GM23338 (cell line): ENCODE measurements around the gene USH2A. TPM values are rescaled to one million over a fixed set of nuclear protein-coding genes. Genes with fewer than 3 reads are reported as not detected.

Experiments
- ATAC-seq: fragments of 200-7000 bp; cut with Tn5 transposase; 3 replicates; pipeline ENCODE4 v1.9.1; 2020
- DNase-seq: peaks from one replicate; pipeline ENCODE4 v3.0.0-alpha.2; 2015; ENCODE audit warnings: low spot score
- H2AFZ ChIP-seq: fragments of 200-600 bp; sonication (generic); 2 replicates; pipeline ENCODE4 v1.8.0; 2016; ENCODE audit warnings: antibody characterized with exemption, mild to moderate bottlenecking, moderate library complexity
- H3F3A ChIP-seq: fragments of 200-600 bp; sonication (generic); replicated peaks from 2 replicates; pipeline ENCODE4 v1.8.0; 2017; ENCODE audit warnings: antibody characterized with exemption, mixed run types, low read depth
- H3K27ac ChIP-seq: fragments of 200-600 bp; sonication (generic); 2 replicates; pipeline ENCODE4 v1.6.1; 2016; ENCODE audit warnings: low read depth
- H3K27me3 ChIP-seq: fragments of 200-600 bp; sonication (generic); 2 replicates; pipeline ENCODE4 v1.8.0; 2016; ENCODE audit warnings: mild to moderate bottlenecking, mixed run types, moderate library complexity; ENCODE audit not compliant: insufficient read depth
- H3K36me3 ChIP-seq: fragments of 200-600 bp; sonication (generic); 2 replicates; pipeline ENCODE4 v1.8.0; 2016; ENCODE audit warnings: mild to moderate bottlenecking; ENCODE audit not compliant: insufficient read depth
- H3K4me1 ChIP-seq: fragments of 200-600 bp; sonication (generic); 2 replicates; pipeline ENCODE4 v1.8.0; 2016; ENCODE audit warnings: mild to moderate bottlenecking, moderate library complexity; ENCODE audit not compliant: insufficient read depth
- H3K4me2 ChIP-seq: fragments of 200-600 bp; sonication (generic); 2 replicates; pipeline ENCODE4 v1.7.1; 2017; ENCODE audit warnings: mixed run types
- H3K4me3 ChIP-seq: fragments of 200-600 bp; sonication (generic); 2 replicates; pipeline ENCODE4 v1.6.1; 2016; ENCODE audit warnings: mixed run types
- H3K79me2 ChIP-seq: fragments of 200-600 bp; sonication (generic); replicated peaks from 2 replicates; pipeline ENCODE4 v1.8.0; 2017; ENCODE audit warnings: mild to moderate bottlenecking; ENCODE audit not compliant: insufficient read depth
- H3K9me2 ChIP-seq: fragments of 200-600 bp; sonication (generic); 2 replicates; pipeline ENCODE4 v1.8.0; 2017; ENCODE audit not compliant: insufficient read depth
- H4K20me1 ChIP-seq: fragments of 200-600 bp; sonication (generic); replicated peaks from 2 replicates; pipeline ENCODE4 v1.8.0; 2017; ENCODE audit warnings: mild to moderate bottlenecking; ENCODE audit not compliant: insufficient read depth
- H3K27ac Mint-ChIP-seq: 2 replicates; pipeline ENCODE4 v1.8.0; 2020; ENCODE audit warnings: inconsistent platforms, mild to moderate bottlenecking, moderate library complexity, mixed read lengths
- H3K27me3 Mint-ChIP-seq: 3 replicates; pipeline ENCODE4 v1.8.0; 2022; ENCODE audit warnings: low read depth, mild to moderate bottlenecking, moderate library complexity, mixed read lengths, inconsistent platforms; ENCODE audit not compliant: insufficient read depth, poor library complexity
- H3K36me3 Mint-ChIP-seq: 3 replicates; pipeline ENCODE4 v1.8.0; 2021; ENCODE audit warnings: low read depth, mild to moderate bottlenecking, inconsistent platforms, moderate library complexity, mixed read lengths
- H3K4me1 Mint-ChIP-seq: 3 replicates; pipeline ENCODE4 v1.8.0; 2020; ENCODE audit warnings: mild to moderate bottlenecking, inconsistent platforms, mixed read lengths
- H3K4me3 Mint-ChIP-seq: 3 replicates; pipeline ENCODE4 v1.8.0; 2021; ENCODE audit warnings: moderate library complexity, mild to moderate bottlenecking, inconsistent platforms, mixed read lengths
- H3K9me3 Mint-ChIP-seq: 3 replicates; pipeline ENCODE4 v1.8.0; 2020; ENCODE audit warnings: moderate library complexity, mild to moderate bottlenecking, inconsistent platforms, mixed read lengths
- CREB1 ChIP-seq: fragments of 250-450 bp; sonication (Bioruptor Pico); IDR thresholded peaks from 2 replicates; pipeline ENCODE4 v1.5.0; 2020; ENCODE audit warnings: low read depth, mild to moderate bottlenecking, moderate library complexity
- EZH2 ChIP-seq: fragments of 200-600 bp; sonication (generic); IDR thresholded peaks from one replicate; pipeline ENCODE4 v1.8.0; 2017; ENCODE audit warnings: antibody characterized with exemption, mild to moderate bottlenecking, low read depth; ENCODE audit not compliant: unreplicated experiment
- EZH2phosphoT487 ChIP-seq: fragments of 200-600 bp; sonication (generic); IDR thresholded peaks from one replicate; pipeline ENCODE4 v1.8.1; 2018; ENCODE audit warnings: antibody characterized with exemption; ENCODE audit not compliant: unreplicated experiment
- JUNB ChIP-seq: IDR thresholded peaks from one replicate; pipeline ENCODE4 v1.6.1; 2016; ENCODE audit warnings: antibody characterized with exemption; ENCODE audit not compliant: unreplicated experiment
- NANOG ChIP-seq: IDR thresholded peaks from 2 replicates; pipeline ENCODE4 v1.6.1; 2016; ENCODE audit warnings: antibody characterized with exemption, borderline replicate concordance
- POLR2AphosphoS5 ChIP-seq: IDR thresholded peaks from 2 replicates; pipeline ENCODE4 v1.6.1; 2016; ENCODE audit warnings: antibody characterized with exemption, low read depth
- STAT1 ChIP-seq: IDR thresholded peaks from one replicate; pipeline ENCODE4 v1.6.1; 2016; ENCODE audit warnings: antibody characterized with exemption; ENCODE audit not compliant: unreplicated experiment
- ZNF114 ChIP-seq: fragments of 250-450 bp; sonication (Bioruptor Pico); IDR thresholded peaks from 2 replicates; pipeline ENCODE4 v1.5.0; 2020; ENCODE audit warnings: mild to moderate bottlenecking, moderate library complexity
- ZNF331 ChIP-seq: fragments of 250-450 bp; sonication (Bioruptor Pico); IDR thresholded peaks from 2 replicates; pipeline ENCODE4 v1.5.0; 2020; ENCODE audit warnings: low read depth, mild to moderate bottlenecking, moderate library complexity
- polyA plus RNA-seq: library from polyadenylated mRNA; unstranded; fragments of >200 nt; fragmentation: Nextera tagmentation; extraction: Ambion mirVana; gene quantifications from 2 replicates; pipeline ENCODE4 v1.2.1, GENCODE V29; 2016
- total RNA-seq: library from RNA; depleted of rRNA; stranded (reverse); fragments of >200 nt; shearing (Covaris generic); gene quantifications from 2 replicates; pipeline ENCODE4 v1.2.3, GENCODE V29; 2014
- TF ChIP-seq, protein P1 (sequence below): IDR thresholded peaks from 2 replicates; pipeline ENCODE4 v1.6.1; 2016; ENCODE audit warnings: antibody characterized with exemption
- TF ChIP-seq, protein P2 (sequence below): IDR thresholded peaks from one replicate; pipeline ENCODE4 v1.6.1; 2018; ENCODE audit warnings: antibody characterized with exemption; ENCODE audit not compliant: unreplicated experiment
- TF ChIP-seq, protein P3 (sequence below): fragments of 250-450 bp; sonication (Bioruptor Pico); IDR thresholded peaks from 2 replicates; pipeline ENCODE4 v1.5.0; 2020; ENCODE audit warnings: mild to moderate bottlenecking, moderate library complexity
- TF ChIP-seq, protein P4 (sequence below), 2 experiments: fragments of 200-600 bp in 1 of 2; sonication (generic) in 1 of 2; conservative IDR thresholded peaks; 2 replicates each; pipeline versions ENCODE4 v1.5.1 to v1.6.1; 2016 to 2017; ENCODE audit warnings: antibody characterized with exemption in 2 of 2, low read depth in 2 of 2, mild to moderate bottlenecking in 2 of 2, moderate library complexity in 1 of 2

USH2A gene
- total and polyA plus RNA-seq, 2 experiments from 2014 or later, result 0.03 TPM

DNA sequence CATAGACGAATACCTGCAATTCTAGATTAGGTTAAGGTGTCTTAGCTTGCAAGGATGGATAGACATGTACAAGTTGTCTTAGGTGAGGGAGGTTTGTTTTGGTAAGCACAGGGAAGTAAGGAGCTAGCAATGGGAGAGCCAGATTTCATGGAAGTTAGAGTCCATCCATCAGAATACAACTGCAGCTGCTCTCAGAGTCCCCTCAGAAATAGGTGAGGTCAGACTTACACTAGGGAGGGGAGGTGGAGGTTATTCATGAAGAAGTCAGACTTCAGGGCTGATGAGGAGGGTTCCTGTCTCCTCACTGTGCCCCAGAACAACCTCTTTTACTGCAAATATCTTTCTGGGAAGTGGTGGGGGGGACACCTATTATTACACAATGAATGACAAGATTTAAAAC is 770.9 kb downstream of the USH2A start:
- Mint-ChIP-seq H3K27me3 (peaks cover 6% of the 10 kb centered on the region), H3K9me3 (no peaks in the 10 kb centered on the region), H3K27ac (peak overlapping the region; percentile 29; the same call in 1 of the 2 replicates), H3K4me1 (peaks cover 54% of the 10 kb centered on the region), H3K4me3 (peak overlapping the region; percentile 56), H3K36me3 (no peaks in the 10 kb centered on the region; the same call in 2 of the 3 replicates)
- Histone ChIP-seq H3K4me2 (peak overlapping the region; percentile 69), H3K27ac (peak overlapping the region; percentile 70), H3F3A (no peaks in the 10 kb centered on the region), H3K79me2 (no peaks in the 10 kb centered on the region), H4K20me1 (no peaks in the 10 kb centered on the region), H3K36me3 (no peaks in the 10 kb centered on the region), H3K27me3 (no peaks in the 10 kb centered on the region), H2AFZ (no peak overlapping the region), H3K4me1 (peaks cover 51% of the 10 kb centered on the region), H3K4me3 (peak overlapping the region; percentile 37), H3K9me2 (no peaks in the 10 kb centered on the region)
- ATAC-seq, result peak; percentile 79
- TF ChIP-seq ZNF331 (CRISPR knock-in tag), result no peak
- no peak for TF ChIP-seq NANOG
- TF ChIP-seq ZNF114 (CRISPR knock-in tag), result no peak
- TF ChIP-seq JUNB, result no peak
- TF ChIP-seq EZH2, result no peak
- TF ChIP-seq, protein P1, sequence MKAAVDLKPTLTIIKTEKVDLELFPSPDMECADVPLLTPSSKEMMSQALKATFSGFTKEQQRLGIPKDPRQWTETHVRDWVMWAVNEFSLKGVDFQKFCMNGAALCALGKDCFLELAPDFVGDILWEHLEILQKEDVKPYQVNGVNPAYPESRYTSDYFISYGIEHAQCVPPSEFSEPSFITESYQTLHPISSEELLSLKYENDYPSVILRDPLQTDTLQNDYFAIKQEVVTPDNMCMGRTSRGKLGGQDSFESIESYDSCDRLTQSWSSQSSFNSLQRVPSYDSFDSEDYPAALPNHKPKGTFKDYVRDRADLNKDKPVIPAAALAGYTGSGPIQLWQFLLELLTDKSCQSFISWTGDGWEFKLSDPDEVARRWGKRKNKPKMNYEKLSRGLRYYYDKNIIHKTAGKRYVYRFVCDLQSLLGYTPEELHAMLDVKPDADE, result no peak
- TF ChIP-seq, protein P2, sequence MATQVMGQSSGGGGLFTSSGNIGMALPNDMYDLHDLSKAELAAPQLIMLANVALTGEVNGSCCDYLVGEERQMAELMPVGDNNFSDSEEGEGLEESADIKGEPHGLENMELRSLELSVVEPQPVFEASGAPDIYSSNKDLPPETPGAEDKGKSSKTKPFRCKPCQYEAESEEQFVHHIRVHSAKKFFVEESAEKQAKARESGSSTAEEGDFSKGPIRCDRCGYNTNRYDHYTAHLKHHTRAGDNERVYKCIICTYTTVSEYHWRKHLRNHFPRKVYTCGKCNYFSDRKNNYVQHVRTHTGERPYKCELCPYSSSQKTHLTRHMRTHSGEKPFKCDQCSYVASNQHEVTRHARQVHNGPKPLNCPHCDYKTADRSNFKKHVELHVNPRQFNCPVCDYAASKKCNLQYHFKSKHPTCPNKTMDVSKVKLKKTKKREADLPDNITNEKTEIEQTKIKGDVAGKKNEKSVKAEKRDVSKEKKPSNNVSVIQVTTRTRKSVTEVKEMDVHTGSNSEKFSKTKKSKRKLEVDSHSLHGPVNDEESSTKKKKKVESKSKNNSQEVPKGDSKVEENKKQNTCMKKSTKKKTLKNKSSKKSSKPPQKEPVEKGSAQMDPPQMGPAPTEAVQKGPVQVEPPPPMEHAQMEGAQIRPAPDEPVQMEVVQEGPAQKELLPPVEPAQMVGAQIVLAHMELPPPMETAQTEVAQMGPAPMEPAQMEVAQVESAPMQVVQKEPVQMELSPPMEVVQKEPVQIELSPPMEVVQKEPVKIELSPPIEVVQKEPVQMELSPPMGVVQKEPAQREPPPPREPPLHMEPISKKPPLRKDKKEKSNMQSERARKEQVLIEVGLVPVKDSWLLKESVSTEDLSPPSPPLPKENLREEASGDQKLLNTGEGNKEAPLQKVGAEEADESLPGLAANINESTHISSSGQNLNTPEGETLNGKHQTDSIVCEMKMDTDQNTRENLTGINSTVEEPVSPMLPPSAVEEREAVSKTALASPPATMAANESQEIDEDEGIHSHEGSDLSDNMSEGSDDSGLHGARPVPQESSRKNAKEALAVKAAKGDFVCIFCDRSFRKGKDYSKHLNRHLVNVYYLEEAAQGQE, result no peak
- TF ChIP-seq EZH2phosphoT487, result no peak
- TF ChIP-seq POLR2AphosphoS5, result no peak
- no peak for TF ChIP-seq CREB1 (CRISPR knock-in tag)
- TF ChIP-seq, protein P3, sequence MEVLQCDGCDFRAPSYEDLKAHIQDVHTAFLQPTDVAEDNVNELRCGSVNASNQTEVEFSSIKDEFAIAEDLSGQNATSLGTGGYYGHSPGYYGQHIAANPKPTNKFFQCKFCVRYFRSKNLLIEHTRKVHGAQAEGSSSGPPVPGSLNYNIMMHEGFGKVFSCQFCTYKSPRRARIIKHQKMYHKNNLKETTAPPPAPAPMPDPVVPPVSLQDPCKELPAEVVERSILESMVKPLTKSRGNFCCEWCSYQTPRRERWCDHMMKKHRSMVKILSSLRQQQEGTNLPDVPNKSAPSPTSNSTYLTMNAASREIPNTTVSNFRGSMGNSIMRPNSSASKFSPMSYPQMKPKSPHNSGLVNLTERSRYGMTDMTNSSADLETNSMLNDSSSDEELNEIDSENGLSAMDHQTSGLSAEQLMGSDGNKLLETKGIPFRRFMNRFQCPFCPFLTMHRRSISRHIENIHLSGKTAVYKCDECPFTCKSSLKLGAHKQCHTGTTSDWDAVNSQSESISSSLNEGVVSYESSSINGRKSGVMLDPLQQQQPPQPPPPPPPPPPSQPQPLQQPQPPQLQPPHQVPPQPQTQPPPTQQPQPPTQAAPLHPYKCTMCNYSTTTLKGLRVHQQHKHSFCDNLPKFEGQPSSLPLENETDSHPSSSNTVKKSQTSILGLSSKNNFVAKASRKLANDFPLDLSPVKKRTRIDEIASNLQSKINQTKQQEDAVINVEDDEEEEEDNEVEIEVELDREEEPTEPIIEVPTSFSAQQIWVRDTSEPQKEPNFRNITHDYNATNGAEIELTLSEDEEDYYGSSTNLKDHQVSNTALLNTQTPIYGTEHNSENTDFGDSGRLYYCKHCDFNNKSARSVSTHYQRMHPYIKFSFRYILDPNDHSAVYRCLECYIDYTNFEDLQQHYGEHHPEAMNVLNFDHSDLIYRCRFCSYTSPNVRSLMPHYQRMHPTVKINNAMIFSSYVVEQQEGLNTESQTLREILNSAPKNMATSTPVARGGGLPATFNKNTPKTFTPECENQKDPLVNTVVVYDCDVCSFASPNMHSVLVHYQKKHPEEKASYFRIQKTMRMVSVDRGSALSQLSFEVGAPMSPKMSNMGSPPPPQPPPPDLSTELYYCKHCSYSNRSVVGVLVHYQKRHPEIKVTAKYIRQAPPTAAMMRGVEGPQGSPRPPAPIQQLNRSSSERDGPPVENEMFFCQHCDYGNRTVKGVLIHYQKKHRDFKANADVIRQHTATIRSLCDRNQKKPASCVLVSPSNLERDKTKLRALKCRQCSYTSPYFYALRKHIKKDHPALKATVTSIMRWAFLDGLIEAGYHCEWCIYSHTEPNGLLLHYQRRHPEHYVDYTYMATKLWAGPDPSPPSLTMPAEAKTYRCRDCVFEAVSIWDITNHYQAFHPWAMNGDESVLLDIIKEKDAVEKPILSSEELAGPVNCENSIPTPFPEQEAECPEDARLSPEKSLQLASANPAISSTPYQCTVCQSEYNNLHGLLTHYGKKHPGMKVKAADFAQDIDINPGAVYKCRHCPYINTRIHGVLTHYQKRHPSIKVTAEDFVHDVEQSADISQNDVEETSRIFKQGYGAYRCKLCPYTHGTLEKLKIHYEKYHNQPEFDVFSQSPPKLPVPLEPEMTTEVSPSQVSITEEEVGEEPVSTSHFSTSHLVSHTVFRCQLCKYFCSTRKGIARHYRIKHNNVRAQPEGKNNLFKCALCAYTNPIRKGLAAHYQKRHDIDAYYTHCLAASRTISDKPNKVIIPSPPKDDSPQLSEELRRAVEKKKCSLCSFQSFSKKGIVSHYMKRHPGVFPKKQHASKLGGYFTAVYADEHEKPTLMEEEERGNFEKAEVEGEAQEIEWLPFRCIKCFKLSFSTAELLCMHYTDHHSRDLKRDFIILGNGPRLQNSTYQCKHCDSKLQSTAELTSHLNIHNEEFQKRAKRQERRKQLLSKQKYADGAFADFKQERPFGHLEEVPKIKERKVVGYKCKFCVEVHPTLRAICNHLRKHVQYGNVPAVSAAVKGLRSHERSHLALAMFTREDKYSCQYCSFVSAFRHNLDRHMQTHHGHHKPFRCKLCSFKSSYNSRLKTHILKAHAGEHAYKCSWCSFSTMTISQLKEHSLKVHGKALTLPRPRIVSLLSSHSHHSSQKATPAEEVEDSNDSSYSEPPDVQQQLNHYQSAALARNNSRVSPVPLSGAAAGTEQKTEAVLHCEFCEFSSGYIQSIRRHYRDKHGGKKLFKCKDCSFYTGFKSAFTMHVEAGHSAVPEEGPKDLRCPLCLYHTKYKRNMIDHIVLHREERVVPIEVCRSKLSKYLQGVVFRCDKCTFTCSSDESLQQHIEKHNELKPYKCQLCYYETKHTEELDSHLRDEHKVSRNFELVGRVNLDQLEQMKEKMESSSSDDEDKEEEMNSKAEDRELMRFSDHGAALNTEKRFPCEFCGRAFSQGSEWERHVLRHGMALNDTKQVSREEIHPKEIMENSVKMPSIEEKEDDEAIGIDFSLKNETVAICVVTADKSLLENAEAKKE (CRISPR knock-in tag), result no peak
- TF ChIP-seq STAT1, result no peak
- TF ChIP-seq, protein P4, sequence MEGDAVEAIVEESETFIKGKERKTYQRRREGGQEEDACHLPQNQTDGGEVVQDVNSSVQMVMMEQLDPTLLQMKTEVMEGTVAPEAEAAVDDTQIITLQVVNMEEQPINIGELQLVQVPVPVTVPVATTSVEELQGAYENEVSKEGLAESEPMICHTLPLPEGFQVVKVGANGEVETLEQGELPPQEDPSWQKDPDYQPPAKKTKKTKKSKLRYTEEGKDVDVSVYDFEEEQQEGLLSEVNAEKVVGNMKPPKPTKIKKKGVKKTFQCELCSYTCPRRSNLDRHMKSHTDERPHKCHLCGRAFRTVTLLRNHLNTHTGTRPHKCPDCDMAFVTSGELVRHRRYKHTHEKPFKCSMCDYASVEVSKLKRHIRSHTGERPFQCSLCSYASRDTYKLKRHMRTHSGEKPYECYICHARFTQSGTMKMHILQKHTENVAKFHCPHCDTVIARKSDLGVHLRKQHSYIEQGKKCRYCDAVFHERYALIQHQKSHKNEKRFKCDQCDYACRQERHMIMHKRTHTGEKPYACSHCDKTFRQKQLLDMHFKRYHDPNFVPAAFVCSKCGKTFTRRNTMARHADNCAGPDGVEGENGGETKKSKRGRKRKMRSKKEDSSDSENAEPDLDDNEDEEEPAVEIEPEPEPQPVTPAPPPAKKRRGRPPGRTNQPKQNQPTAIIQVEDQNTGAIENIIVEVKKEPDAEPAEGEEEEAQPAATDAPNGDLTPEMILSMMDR (conservative IDR thresholded peaks at IDR 0.05; ENCODE audit: low read depth in 2 of 2), result no peak
- peak; percentile 44 for DNase-seq
